NCI-H146 (cell line): ENCODE data around the gene SOS2.

Source experiments
- DNase-seq: peaks from one replicate; lab custom pipeline; 2025; lab: John Stamatoyannopoulos, UW

Gene SOS2

GRCh38 chr14:50116181-50116956 lies 115.0 kb downstream of the SOS2 start, which contains the start of gene VCPKMT:
Gene VCPKMT, minus strand, starts transcription at chr14:50116572. Its CDS starts 20 bp downstream, at chr14:50116552.
- DNase-seq = peak; percentile 93

- DNase-seq = no peak
Measured at GRCh38 chr14:50113381-50114035, 117.9 kb downstream of the SOS2 start.

DNA sequence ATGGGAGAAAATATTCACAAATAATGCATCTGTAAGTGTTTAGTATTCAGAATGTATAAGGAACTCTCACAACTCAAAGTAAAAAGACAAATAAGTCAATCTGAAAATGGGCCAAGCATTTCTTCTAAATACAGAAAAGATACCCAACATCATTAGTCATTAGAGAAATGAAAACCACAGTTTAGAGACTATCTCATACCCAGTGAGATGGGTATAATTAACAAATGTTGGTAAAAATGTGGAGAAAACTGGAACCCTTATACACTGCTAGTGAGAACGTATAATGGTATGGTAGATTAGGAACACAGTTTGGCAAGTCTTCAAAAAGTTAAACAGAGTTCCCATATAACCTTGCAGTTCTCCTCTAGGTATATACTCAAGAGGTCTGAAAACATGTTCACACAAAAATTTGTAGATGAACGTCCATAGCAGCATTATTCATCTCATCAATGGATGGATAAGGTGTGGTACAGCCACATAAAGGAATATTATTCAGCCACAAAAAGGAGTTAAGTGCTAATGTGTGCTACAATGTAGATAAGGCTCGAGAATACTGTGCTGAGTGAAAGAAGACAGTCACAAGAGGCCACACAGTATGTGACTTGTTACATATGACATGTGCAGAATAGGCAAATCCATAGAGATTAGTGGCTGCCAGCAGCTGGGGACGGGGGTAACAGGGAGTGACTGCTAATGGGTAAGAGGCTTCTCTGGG lies 120.9 kb downstream of the SOS2 start:
- DNase-seq = no peak

DNA sequence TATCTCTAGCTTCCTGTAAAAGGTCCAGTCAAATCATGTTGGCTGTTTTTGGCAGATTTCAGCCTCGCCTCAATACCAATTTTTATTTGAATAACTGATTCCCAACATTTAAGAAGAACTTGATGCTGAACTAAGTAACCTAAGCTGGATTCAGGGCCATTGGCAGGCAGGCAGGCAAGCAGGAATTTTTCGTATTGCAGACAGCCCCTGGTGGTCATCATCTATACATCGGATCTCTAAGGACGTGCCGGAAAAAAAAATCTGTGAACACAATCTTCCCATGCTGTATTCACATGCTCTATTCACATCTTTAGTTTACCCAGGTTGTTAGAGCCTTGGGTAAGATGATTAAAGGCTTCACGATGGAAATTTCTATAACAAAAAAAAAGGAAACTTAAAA lies 122.0 kb downstream of the SOS2 start:
- no peak for DNase-seq

DNA sequence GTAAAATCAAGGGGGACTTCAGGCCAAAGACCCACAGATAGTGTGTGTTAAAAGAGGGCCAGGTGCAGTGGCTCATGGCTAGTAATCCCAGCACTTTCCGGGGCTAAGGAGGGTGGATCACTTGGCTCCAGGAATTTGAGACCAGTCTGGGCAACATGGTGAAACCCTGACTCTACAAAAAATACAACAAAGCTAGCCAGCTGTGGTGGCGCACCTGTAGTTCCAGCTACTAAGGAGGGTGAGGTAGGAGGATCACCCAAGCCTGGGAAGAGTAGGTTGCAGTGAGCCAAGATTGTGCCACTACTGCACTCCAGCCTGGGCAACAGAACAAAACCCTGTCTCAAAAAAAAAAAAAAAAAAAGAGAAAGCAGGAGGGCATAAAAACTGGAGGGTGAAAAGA lies 123.5 kb downstream of the SOS2 start:
- no peak for DNase-seq

GRCh38 chr14:50106178-50106577 lies 125.2 kb downstream of the SOS2 start:
- DNase-seq = no peak

GRCh38 chr14:50103558-50103957 lies 127.8 kb downstream of the SOS2 start:
- no peak for DNase-seq

- no peak for DNase-seq
Measured at GRCh38 chr14:50101417-50101816, 130.0 kb downstream of the SOS2 start.

- no peak for DNase-seq
Measured at GRCh38 chr14:50100805-50101204, 130.6 kb downstream of the SOS2 start.

GRCh38 chr14:50099335-50099734 lies 132.0 kb downstream of the SOS2 start:
- no peak for DNase-seq

DNA sequence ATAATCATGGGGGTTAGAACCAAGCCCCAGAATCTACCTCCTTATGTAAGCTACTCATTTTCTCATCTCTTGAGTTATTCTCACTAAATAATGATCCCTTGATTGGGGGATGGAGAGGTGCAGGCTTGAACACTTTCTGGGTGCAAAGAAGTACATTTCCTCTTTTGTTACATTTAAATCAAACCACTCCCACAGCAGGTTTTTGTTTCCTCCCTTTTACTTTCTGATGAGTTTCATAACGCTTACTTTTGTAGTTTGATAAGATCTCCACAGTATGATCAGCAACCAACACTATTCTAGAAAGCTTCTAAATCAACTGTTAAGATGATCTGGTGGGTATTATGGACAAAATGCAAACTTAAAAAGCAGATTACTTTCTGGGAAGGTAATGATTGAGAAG lies 135.5 kb downstream of the SOS2 start:
- no peak for DNase-seq

DNA sequence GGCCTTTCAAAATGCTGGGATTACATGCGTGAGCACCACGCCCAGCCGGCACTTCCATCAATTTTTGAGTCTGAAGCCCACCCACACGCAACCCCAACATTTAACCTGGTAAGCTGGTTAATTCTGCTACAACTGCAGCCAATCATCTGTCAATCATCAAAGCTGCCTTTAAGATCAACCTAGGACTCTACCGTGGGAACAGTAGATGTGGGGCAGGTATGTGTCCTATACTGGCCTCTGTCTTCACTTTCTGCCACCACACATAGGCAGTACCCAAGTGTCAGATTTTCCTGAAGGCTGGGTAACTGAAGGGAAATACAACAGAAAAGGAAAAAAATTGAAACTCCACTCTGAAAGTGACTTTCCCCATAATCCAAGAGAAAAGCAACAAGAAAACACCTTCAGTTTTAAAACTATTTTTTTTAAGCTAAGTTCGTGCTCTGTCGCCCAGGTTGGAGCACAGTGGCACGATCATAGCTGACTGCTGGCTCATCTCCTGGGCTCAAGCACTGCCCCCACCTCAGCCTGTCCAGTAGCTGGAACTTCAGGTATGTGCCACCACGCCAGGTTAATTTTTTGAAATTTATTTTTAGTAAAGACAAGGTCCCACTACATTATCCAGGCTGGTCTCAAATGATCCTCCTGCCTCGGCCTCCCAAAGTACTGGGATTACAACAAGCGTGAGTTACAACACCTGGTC lies 137.2 kb downstream of the SOS2 start:
- no peak for DNase-seq

DNA sequence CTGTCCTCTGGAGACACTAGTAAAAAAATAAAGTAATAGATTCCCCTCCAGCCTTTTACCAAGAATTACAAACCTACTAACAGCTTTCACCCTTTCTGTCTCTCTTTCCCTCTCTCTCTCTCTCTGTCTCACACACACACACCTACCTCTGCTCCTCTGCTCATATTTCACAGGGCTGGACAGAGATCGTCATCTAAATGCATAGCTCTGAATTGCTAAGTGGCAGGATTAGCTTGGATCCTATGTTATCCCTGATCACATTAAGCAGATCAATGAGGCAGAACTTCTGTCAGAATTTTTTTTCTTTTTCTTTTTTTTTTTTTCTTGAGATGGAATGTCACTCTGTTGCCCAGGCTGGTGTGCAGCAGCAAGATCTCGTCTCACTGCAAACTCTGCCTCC lies 137.9 kb downstream of the SOS2 start:
- DNase-seq = no peak

- DNase-seq = peak; percentile 39
Measured at GRCh38 chr14:50092006-50092555, 139.3 kb downstream of the SOS2 start.

- no peak for DNase-seq
Measured at GRCh38 chr14:50091240-50091913, 140.0 kb downstream of the SOS2 start.

DNA sequence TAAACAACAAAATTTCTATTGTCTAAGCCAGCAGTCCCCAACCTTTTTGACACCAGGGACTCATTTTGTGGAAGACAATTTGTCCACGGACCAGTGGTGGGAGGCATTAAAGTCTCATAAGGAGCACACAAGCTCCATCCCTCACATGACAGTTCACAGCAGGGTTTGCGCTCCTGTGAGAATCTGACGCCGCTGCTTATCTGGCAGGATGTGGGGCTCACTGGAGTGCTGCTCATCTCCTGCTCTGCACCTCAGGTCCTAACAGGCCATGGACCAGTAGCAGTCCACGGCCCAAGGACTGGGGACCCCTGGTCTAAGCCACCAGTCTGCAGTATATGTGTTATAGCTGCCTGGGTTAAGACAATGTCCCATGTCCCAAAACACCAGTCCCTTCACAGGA lies 142.2 kb downstream of the SOS2 start:
- no peak for DNase-seq

GRCh38 chr14:50088731-50089130 lies 142.6 kb downstream of the SOS2 start:
- no peak for DNase-seq

GRCh38 chr14:50088117-50088515 lies 143.3 kb downstream of the SOS2 start:
- DNase-seq = no peak

- DNase-seq = no peak
Measured at GRCh38 chr14:50087341-50088116, 143.8 kb downstream of the SOS2 start.

DNA sequence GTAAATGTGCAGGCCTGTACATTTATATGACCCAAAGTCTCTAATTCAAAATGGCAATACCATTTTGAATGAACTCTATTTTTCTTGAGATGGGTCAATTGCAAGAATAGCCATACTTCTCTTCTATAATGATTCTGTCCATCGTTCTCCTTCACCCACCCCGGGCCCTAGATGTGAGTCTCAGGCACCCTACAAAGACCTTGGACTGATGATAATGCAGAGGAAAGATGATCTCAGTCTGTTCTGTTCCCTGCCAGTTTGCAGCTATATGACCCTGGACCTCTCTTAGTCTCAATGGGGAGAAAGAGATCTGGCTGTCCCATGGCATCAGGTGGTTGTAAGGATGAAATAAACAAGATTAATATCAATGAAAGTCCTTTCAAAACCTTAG lies 145.1 kb downstream of the SOS2 start:
- no peak for DNase-seq
